ENCODE measurements around the gene NUP153. TPM values are rescaled to one million over a fixed set of nuclear protein-coding genes. Genes with fewer than 3 reads are reported as not detected.

Gene NUP153
- total and polyA plus RNA-seq, 10 of the 15 experiments (the other 5 are each of a cell fraction or from before 2014, with no cell fraction given): 13.9 to 77.7 (median 56.2) TPM

- TF ChIP-seq ELK1 (IDR thresholded peaks at IDR 0.05; ENCODE audit: low read depth, low read length): peak; percentile 79
- TF ChIP-seq, protein P1, sequence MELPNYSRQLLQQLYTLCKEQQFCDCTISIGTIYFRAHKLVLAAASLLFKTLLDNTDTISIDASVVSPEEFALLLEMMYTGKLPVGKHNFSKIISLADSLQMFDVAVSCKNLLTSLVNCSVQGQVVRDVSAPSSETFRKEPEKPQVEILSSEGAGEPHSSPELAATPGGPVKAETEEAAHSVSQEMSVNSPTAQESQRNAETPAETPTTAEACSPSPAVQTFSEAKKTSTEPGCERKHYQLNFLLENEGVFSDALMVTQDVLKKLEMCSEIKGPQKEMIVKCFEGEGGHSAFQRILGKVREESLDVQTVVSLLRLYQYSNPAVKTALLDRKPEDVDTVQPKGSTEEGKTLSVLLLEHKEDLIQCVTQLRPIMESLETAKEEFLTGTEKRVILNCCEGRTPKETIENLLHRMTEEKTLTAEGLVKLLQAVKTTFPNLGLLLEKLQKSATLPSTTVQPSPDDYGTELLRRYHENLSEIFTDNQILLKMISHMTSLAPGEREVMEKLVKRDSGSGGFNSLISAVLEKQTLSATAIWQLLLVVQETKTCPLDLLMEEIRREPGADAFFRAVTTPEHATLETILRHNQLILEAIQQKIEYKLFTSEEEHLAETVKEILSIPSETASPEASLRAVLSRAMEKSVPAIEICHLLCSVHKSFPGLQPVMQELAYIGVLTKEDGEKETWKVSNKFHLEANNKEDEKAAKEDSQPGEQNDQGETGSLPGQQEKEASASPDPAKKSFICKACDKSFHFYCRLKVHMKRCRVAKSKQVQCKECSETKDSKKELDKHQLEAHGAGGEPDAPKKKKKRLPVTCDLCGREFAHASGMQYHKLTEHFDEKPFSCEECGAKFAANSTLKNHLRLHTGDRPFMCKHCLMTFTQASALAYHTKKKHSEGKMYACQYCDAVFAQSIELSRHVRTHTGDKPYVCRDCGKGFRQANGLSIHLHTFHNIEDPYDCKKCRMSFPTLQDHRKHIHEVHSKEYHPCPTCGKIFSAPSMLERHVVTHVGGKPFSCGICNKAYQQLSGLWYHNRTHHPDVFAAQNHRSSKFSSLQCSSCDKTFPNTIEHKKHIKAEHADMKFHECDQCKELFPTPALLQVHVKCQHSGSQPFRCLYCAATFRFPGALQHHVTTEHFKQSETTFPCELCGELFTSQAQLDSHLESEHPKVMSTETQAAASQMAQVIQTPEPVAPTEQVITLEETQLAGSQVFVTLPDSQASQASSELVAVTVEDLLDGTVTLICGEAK (IDR thresholded peaks at IDR 0.05; ENCODE audit: borderline replicate concordance): peak; percentile 98
- peak; percentile 37 for TF ChIP-seq NKRF (conservative IDR thresholded peaks at IDR 0.05)
- peak; percentile 72 to 89; a peak in 3 of 4 replicates for TF ChIP-seq BHLHE40 (IDR thresholded peaks at IDR 0.05; ENCODE audit: borderline replicate concordance in 1 of 2, low read depth in 2 of 2, low read length in 1 of 2)
- no peak; the same call in 1 of the 2 replicates for TF ChIP-seq MTA3 (IDR thresholded peaks at IDR 0.05; ENCODE audit: borderline replicate concordance, low read length)
- no peak for TF ChIP-seq RB1 (IDR thresholded peaks at IDR 0.05; ENCODE audit: borderline replicate concordance)
- TF ChIP-seq MYB (IDR thresholded peaks at IDR 0.05; ENCODE audit: borderline replicate concordance, low read depth, low read length): 0 out of 2 replicates have a peak, but pooled peaks have one; percentile 23
- TF ChIP-seq, protein P2, sequence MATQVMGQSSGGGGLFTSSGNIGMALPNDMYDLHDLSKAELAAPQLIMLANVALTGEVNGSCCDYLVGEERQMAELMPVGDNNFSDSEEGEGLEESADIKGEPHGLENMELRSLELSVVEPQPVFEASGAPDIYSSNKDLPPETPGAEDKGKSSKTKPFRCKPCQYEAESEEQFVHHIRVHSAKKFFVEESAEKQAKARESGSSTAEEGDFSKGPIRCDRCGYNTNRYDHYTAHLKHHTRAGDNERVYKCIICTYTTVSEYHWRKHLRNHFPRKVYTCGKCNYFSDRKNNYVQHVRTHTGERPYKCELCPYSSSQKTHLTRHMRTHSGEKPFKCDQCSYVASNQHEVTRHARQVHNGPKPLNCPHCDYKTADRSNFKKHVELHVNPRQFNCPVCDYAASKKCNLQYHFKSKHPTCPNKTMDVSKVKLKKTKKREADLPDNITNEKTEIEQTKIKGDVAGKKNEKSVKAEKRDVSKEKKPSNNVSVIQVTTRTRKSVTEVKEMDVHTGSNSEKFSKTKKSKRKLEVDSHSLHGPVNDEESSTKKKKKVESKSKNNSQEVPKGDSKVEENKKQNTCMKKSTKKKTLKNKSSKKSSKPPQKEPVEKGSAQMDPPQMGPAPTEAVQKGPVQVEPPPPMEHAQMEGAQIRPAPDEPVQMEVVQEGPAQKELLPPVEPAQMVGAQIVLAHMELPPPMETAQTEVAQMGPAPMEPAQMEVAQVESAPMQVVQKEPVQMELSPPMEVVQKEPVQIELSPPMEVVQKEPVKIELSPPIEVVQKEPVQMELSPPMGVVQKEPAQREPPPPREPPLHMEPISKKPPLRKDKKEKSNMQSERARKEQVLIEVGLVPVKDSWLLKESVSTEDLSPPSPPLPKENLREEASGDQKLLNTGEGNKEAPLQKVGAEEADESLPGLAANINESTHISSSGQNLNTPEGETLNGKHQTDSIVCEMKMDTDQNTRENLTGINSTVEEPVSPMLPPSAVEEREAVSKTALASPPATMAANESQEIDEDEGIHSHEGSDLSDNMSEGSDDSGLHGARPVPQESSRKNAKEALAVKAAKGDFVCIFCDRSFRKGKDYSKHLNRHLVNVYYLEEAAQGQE (IDR thresholded peaks at IDR 0.05; ENCODE audit: low read depth, low read length): 0 out of 2 replicates have a peak, but pooled peaks have one; percentile 4
- TF ChIP-seq ZNF207 (IDR thresholded peaks at IDR 0.05; ENCODE audit: borderline replicate concordance): peak; percentile 98; the same call in 1 of the 2 replicates
- 0 out of 4 replicates have a peak, but pooled peaks of 1 of the 2 experiments have one; percentile 13 for TF ChIP-seq CEBPB (IDR thresholded peaks at IDR 0.05; ENCODE audit: borderline replicate concordance in 1 of 2, low read depth in 2 of 2, low read length in 2 of 2)
- 0 out of 2 replicates have a peak, but pooled peaks have one; percentile 57 for TF ChIP-seq E2F4 (IDR thresholded peaks at IDR 0.05; ENCODE audit: low read depth, low read length)
Measured at GRCh38 chr6:17706580-17707370, at the start of gene NUP153 (continued).

All from GM12878 (cell line).